Gastroesophageal sphincter (tissue), 4 donors: ENCODE data around the gene FNDC7. TPM values are rescaled to one million over a fixed set of nuclear protein-coding genes. Genes with fewer than 3 reads are reported as not detected.

Experiments
- ATAC-seq: fragments of 150-250 bp; one replicate; pipeline ENCODE4 v1.9.1; 2016; ENCODE audit warnings: mild to moderate bottlenecking, moderate library complexity
- H3K27ac ChIP-seq, 4 donors: fragments of 200-600 bp; sonication (generic) in 3 of 4; 1 replicate in 3 of 4; 2 replicates in 1 of 4; pipeline ENCODE4 v1.5.1; 2016 to 2019
- H3K27me3 ChIP-seq: fragments of 200-600 bp; sonication (generic); one replicate; pipeline ENCODE4 v1.5.1; 2019
- H3K36me3 ChIP-seq, 2 donors: fragments of 200-600 bp; sonication (generic); one replicate each; pipeline ENCODE4 v1.5.1; 2019; ENCODE audit warnings: control low read depth in 1 of 2
- H3K4me1 ChIP-seq, 3 donors: fragments of 200-600 bp; sonication (generic); 1 replicate in 2 of 3; 2 replicates in 1 of 3; pipeline ENCODE4 v1.5.1; 2016 to 2019; ENCODE audit warnings: control low read depth in 2 of 3
- H3K4me3 ChIP-seq, 2 donors: fragments of 200-600 bp; sonication (generic); one replicate each; pipeline ENCODE4 v1.5.1; 2019; ENCODE audit warnings: mild to moderate bottlenecking in 1 of 2, moderate library complexity in 1 of 2
- H3K9me3 ChIP-seq, 3 donors: fragments of 200-600 bp; sonication (generic); one replicate each; pipeline ENCODE4 v1.5.1; 2017 to 2019; ENCODE audit warnings: control low read depth in 2 of 3
- CTCF ChIP-seq, 4 experiments: fragments of 200-600 bp in 2 of 4; fragments of 450-650 bp in 2 of 4; sonication (generic) in 1 of 4; IDR thresholded peaks; one replicate each; pipeline ENCODE4 v1.5.1; 2017 to 2019; ENCODE audit warnings: antibody characterized with exemption in 4 of 4, mild to moderate bottlenecking in 2 of 4, moderate library complexity in 2 of 4
- EP300 ChIP-seq: sonication (generic); formaldehyde crosslinking; IDR thresholded peaks from one replicate; pipeline ENCODE4 v1.6.1; 2017; ENCODE audit warnings: antibody characterized with exemption, mild to moderate bottlenecking
- POLR2A ChIP-seq, 2 donors: fragments of 450-650 bp; IDR thresholded peaks; one replicate each; pipeline ENCODE4 v1.6.1; 2017; ENCODE audit warnings: antibody characterized with exemption in 2 of 2, mild to moderate bottlenecking in 2 of 2, moderate library complexity in 1 of 2
- POLR2AphosphoS5 ChIP-seq: sonication (generic); formaldehyde crosslinking; IDR thresholded peaks from one replicate; pipeline ENCODE4 v1.6.1; 2017; ENCODE audit warnings: antibody characterized with exemption
- WGBS, 2 donors: methylation state at CpG; one replicate each; pipeline ENCODE4 v1.1.5; 2018; ENCODE audit warnings: low coverage in 1 of 2; 5-methylcytosine and 5-hydroxymethylcytosine counted together
- total RNA-seq, 4 donors: library from RNA; depleted of rRNA; stranded (reverse); fragments of >200 nt; gene quantifications; one replicate each; pipeline ENCODE4 v1.1.0, GENCODE V29; 2016

FNDC7 gene
- total RNA-seq, 4 donors from 2014 or later = not detected

- 100% methylated on average over 2 of the region's 2 CpGs; no CpG with 5 or more reads in 1 of the 2 donors for WGBS, 2 donors
- Histone ChIP-seq H3K4me3 (no peak overlapping the region), H3K4me1 (no peaks in the 10 kb centered on the region), H3K36me3 (peaks cover 0 to 81% of the 10 kb centered on the region in 2 donors), H3K9me3 (peaks cover 0 to 22% (median 0%) of the 10 kb centered on the region in 3 donors), H3K27me3 (no peaks in the 10 kb centered on the region), H3K27ac (no peak overlapping the region)
- no peak for ATAC-seq
- TF ChIP-seq POLR2AphosphoS5 (no peak), EP300 (no peak), POLR2A (IDR thresholded peaks at IDR 0.05) (no peak), CTCF (IDR thresholded peaks at IDR 0.05) (no peak)
Measured at GRCh38 chr1:108785880-108786279, 73.2 kb downstream of the FNDC7 start.

DNA sequence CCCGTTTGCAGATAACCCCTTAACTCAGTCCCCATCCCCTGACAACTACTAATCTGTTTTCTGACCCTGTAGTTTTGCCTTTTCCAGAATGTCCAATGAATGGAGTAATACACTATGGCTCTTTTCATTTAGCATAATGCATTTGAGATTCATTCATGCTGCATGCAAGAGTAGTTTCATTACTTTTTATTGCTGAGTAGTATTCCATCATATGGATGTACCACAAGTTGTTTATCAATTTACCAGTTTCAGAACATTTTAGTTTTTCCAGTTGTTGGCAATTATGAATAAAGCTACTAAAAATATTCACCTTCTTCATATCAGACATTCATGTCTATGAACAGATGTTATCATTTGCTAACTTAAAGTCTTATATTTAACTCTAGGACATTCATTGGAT lies 79.1 kb downstream of the FNDC7 start:
- no peak for ATAC-seq
- Histone ChIP-seq H3K27ac (no peak overlapping the region), H3K4me3 (no peak overlapping the region), H3K27me3 (no peaks in the 10 kb centered on the region), H3K9me3 (peaks cover 0 to 13% (median 0%) of the 10 kb centered on the region in 3 donors), H3K4me1 (no peaks in the 10 kb centered on the region), H3K36me3 (peaks cover 0 to 76% of the 10 kb centered on the region in 2 donors)
- TF ChIP-seq CTCF (IDR thresholded peaks at IDR 0.05) = no peak
- TF ChIP-seq EP300 = no peak
- no peak for TF ChIP-seq POLR2A (IDR thresholded peaks at IDR 0.05)
- no peak for TF ChIP-seq POLR2AphosphoS5
- 100% methylated on average over 1 of the region's 1 CpG for WGBS, 2 donors

Other genes starting within 250 kb of the FNDC7 start
- 10 to 100 TPM; 11.6 to 23.8 (median 14.9) TPM for gene EEIG2, start 152.8 kb upstream of the FNDC7 start, total RNA-seq
- 1 to 10 TPM; 2.5 to 3.6 (median 2.9) TPM for gene HENMT1, start 51.8 kb upstream of the FNDC7 start, total RNA-seq
- 10 to 100 TPM; 15.2 to 37.0 (median 24.5) TPM for gene PRPF38B, start 20.6 kb upstream of the FNDC7 start, total RNA-seq
- 100 to 1,000 TPM in 1 of 4 donors, 10 to 100 TPM in 3; 55.8 to 154 (median 79.9) TPM for gene STXBP3, start 33.8 kb downstream of the FNDC7 start, total RNA-seq
- gene AKNAD1, start 144.2 kb downstream of the FNDC7 start, total RNA-seq = 1 to 10 TPM in 2 of 4 donors, under 1 TPM in 2; 0.27 to 2.5 (median 1.1) TPM
- 100 to 1,000 TPM in 1 of 4 donors, 10 to 100 TPM in 3; 39.4 to 106 (median 99.2) TPM for gene GPSM2, start 164.1 kb downstream of the FNDC7 start, total RNA-seq